ENCODE measurements around the gene MEGF6.

The MEGF6 gene

GRCh38 chr1:3651930-3652547 is 40.7 kb upstream of the MEGF6 start, which contains the start of gene TP73:
Gene TP73 (plus strand): TSS chr1:3652516. CDS start chr1:3682366, 29,850 bp downstream.
- peak; percentile 47 for DNase-seq
- no peak for TF ChIP-seq CTCF (IDR thresholded peaks at IDR 0.05; ENCODE audit: low read depth, low read length)
- Histone ChIP-seq H3K4me3 (ENCODE audit: low read depth, low read length) (peak within 1 kb of the TSS; percentile 51), H3K9me3 (no peaks in the 10 kb centered on the region), H3K27me3 (0 out of 2 replicates have a peak, but pooled peaks cover 3% of the 10 kb centered on the region), H3K36me3 (no peaks in the 10 kb centered on the region), H3K4me1 (no peaks in the 10 kb centered on the region)

DNA sequence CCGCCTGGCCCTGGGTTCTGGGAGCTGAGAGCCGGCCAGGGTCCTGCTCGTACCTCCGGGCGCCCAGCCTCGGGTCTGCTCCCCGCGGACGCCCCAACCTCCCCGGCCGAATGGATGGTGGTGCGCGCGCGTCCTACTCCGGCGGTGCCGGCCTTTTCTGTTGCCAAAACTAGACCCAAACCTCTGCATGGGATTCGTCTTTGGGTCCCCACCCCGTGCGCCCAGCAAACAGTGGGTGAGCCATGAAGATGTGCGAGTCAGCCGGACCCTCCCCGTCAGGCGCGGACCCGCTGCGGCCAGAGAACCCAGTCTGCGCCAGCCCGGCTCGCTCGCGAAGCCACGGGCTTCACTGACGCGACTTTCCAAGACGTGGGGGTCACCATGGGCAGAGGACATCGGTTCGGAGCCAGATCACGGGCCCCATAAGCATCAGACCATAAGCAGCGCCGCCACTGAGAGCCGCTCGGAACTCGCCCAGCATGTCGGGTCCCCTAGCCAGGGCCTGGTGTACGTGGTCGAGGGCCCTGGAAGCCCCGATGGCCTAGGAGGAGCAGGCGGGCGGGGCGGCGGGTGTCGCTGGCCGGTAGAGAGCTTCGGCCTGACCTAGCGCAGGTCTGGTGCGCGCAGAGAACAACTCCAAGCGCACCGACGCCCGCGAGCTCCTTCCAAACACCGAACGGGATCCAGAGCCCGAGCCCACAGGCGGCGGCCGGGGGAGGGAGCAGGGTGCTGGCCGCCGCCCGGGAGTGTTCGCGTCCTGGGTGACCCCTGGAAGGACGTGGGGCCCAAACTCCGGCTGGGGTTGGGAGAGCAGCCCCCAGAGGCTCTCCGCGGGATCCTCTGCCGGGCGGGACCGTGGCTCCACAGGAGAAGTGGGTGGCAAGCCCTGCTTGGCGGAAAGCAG is 40.0 kb upstream of the MEGF6 start:
- DNase-seq, result no peak
- H3K27me3 ChIP-seq, result 0 out of 2 replicates have a peak, but pooled peaks cover 3% of the 10 kb centered on the region

GRCh38 chr1:3650248-3651025 is 39.1 kb upstream of the MEGF6 start:
- H3K9me3 ChIP-seq, result no peaks in the 10 kb centered on the region
- H3K27me3 ChIP-seq, result 0 out of 2 replicates have a peak, but pooled peaks cover 3% of the 10 kb centered on the region
- no peaks in the 10 kb centered on the region for H3K36me3 ChIP-seq
- H3K4me1 ChIP-seq, result no peaks in the 10 kb centered on the region
- DNase-seq, result no peak
- no peak overlapping the region for H3K4me3 ChIP-seq (ENCODE audit: low read depth, low read length)
- no peak for TF ChIP-seq CTCF (IDR thresholded peaks at IDR 0.05; ENCODE audit: low read depth, low read length)

More for the DNA sequence above, 40.0 kb upstream of the MEGF6 start:
- Histone ChIP-seq H3K9me3 (no peaks in the 10 kb centered on the region), H3K36me3 (no peaks in the 10 kb centered on the region), H3K4me1 (no peaks in the 10 kb centered on the region), H3K4me3 (ENCODE audit: low read depth, low read length) (peak overlapping the region; percentile 24; the same call in 1 of the 2 replicates)
- TF ChIP-seq CTCF (IDR thresholded peaks at IDR 0.05; ENCODE audit: low read depth, low read length), result no peak

GRCh38 chr1:3649342-3650247 is 38.3 kb upstream of the MEGF6 start, which contains the start of gene WRAP73:
Gene WRAP73 (minus strand): TSS chr1:3650103. CDS start chr1:3649999, 104 bp downstream.
- peak within 1 kb of the TSS; percentile 69 for H3K4me3 ChIP-seq (ENCODE audit: low read depth, low read length)
- H3K27me3 ChIP-seq, result 0 out of 2 replicates have a peak, but pooled peaks cover 3% of the 10 kb centered on the region
- no peaks in the 10 kb centered on the region for H3K9me3 ChIP-seq
- TF ChIP-seq CTCF (IDR thresholded peaks at IDR 0.05; ENCODE audit: low read depth, low read length), result no peak
- no peaks in the 10 kb centered on the region for H3K4me1 ChIP-seq
- peak; percentile 82 for DNase-seq
- H3K36me3 ChIP-seq, result no peaks in the 10 kb centered on the region

GRCh38 chr1:3646596-3646995 is 35.3 kb upstream of the MEGF6 start:
- Histone ChIP-seq H3K4me3 (ENCODE audit: low read depth, low read length) (no peak overlapping the region), H3K4me1 (no peaks in the 10 kb centered on the region), H3K9me3 (no peaks in the 10 kb centered on the region), H3K27me3 (0 out of 2 replicates have a peak, but pooled peaks cover 3% of the 10 kb centered on the region), H3K36me3 (no peaks in the 10 kb centered on the region)
- DNase-seq, result no peak
- no peak for TF ChIP-seq CTCF (IDR thresholded peaks at IDR 0.05; ENCODE audit: low read depth, low read length)

Measured in BE2C (cell line).